IMR-90 (cell line): ENCODE results near the gene MCF2L2. TPM values are rescaled to one million over a fixed set of nuclear protein-coding genes. Genes with fewer than 3 reads are reported as not detected.

ENCODE experiments used
- ATAC-seq: fragments of 200-7000 bp; cut with Tn5 transposase; 2 replicates; pipeline ENCODE4 v1.9.1; 2020; ENCODE audit warnings: low read depth, mild to moderate bottlenecking, moderate library complexity
- BruUV-seq: library from RNA; stranded (reverse); fragments of 400-500 nt; replicated peaks from 2 replicates; lab custom pipeline; 2021; lab: Mats Ljungman, UMichigan
- CTCF ChIA-PET: fragments of 300-600 bp; formaldehyde crosslinking; extraction: SDS; loops from one replicate; lab custom pipeline; 2021; ENCODE audit warnings: antibody characterized with exemption; lab: Yijun Ruan, JAX
- POLR2A ChIA-PET: fragments of 300-600 bp; sonication (Branson Sonifier 250); formaldehyde crosslinking; loops from one replicate; lab custom pipeline; 2022; ENCODE audit warnings: antibody characterized with exemption; ENCODE audit not compliant: unreplicated experiment; lab: Charles Lee
- DNase-seq: peaks from one replicate; pipeline ENCODE4 v3.0.0; 2013
- H2AFZ ChIP-seq: replicated peaks from 2 replicates; pipeline ENCODE3; 2013; ENCODE audit warnings: low read length, mild to moderate bottlenecking; ENCODE audit not compliant: poor library complexity
- H2AK5ac ChIP-seq: 2 replicates; pipeline ENCODE4 v1.6.1; 2013; ENCODE audit warnings: low read depth, low read length, inconsistent platforms
- H2AK9ac ChIP-seq: replicated peaks from 2 replicates; pipeline ENCODE3; 2013; ENCODE audit warnings: mild to moderate bottlenecking, low read depth, low read length, moderate library complexity; ENCODE audit not compliant: poor library complexity
- H2BK120ac ChIP-seq: 2 replicates; pipeline ENCODE4 v1.6.1; 2013; ENCODE audit warnings: low read depth, low read length, inconsistent platforms
- H2BK15ac ChIP-seq: 3 replicates; pipeline ENCODE4 v1.6.1; 2013; ENCODE audit warnings: low read depth, low read length, inconsistent platforms
- H2BK20ac ChIP-seq: 2 replicates; pipeline ENCODE4 v1.6.1; 2013; ENCODE audit warnings: low read depth, mild to moderate bottlenecking, inconsistent platforms, low read length, moderate library complexity
- H2BK5ac ChIP-seq: 2 replicates; pipeline ENCODE4 v1.6.1; 2013; ENCODE audit warnings: mild to moderate bottlenecking, low read depth, low read length, inconsistent platforms; ENCODE audit not compliant: poor library complexity, severe bottlenecking
- H3K14ac ChIP-seq: replicated peaks from 2 replicates; pipeline ENCODE4 v1.6.1; 2013; ENCODE audit warnings: low read depth, low read length, inconsistent platforms
- H3K18ac ChIP-seq: 2 replicates; pipeline ENCODE4 v1.6.1; 2013; ENCODE audit warnings: low read depth, low read length, control low read depth
- H3K23ac ChIP-seq: 2 replicates; pipeline ENCODE4 v1.6.1; 2013; ENCODE audit warnings: low read depth, low read length, inconsistent platforms
- H3K27ac ChIP-seq: 2 replicates; pipeline ENCODE4 v1.5.1; 2013; ENCODE audit warnings: mild to moderate bottlenecking, control low read depth, low read length; ENCODE audit not compliant: insufficient read depth
- H3K27me3 ChIP-seq: 2 replicates; pipeline ENCODE4 v1.6.1; 2013; ENCODE audit warnings: low read length; ENCODE audit not compliant: control insufficient read depth, insufficient read depth
- H3K36me3 ChIP-seq: 2 replicates; pipeline ENCODE4 v1.6.1; 2013; ENCODE audit warnings: low read length, mixed read lengths; ENCODE audit not compliant: control insufficient read depth, insufficient read depth
- H3K4ac ChIP-seq: 2 replicates; pipeline ENCODE4 v1.6.1; 2013; ENCODE audit warnings: low read depth, low read length, inconsistent platforms
- H3K4me1 ChIP-seq: 2 replicates; pipeline ENCODE4 v1.6.1; 2013; ENCODE audit warnings: low read length, mixed read lengths; ENCODE audit not compliant: control insufficient read depth, insufficient read depth
- H3K4me2 ChIP-seq: 2 replicates; pipeline ENCODE4 v1.6.1; 2013; ENCODE audit warnings: low read depth, mild to moderate bottlenecking, control low read depth, low read length, moderate library complexity
- H3K4me3 ChIP-seq: 2 replicates; pipeline ENCODE4 v1.5.1; 2013; ENCODE audit warnings: low read depth, mild to moderate bottlenecking, control low read depth, low read length, moderate library complexity; ENCODE audit not compliant: insufficient read depth
- H3K56ac ChIP-seq: 2 replicates; pipeline ENCODE4 v1.6.1; 2013; ENCODE audit warnings: low read length, inconsistent platforms; ENCODE audit not compliant: insufficient read depth; ENCODE audit errors: extremely low read depth
- H3K79me1 ChIP-seq, 2 experiments: 2 replicates each; pipeline ENCODE4 v1.6.1; 2013; ENCODE audit warnings: low read length in 2 of 2, inconsistent platforms in 1 of 2, low read depth in 1 of 2
- H3K9ac ChIP-seq: 2 replicates; pipeline ENCODE4 v1.6.1; 2013; ENCODE audit warnings: low read depth, low read length, control low read depth
- H3K9me1 ChIP-seq: 2 replicates; pipeline ENCODE4 v1.6.1; 2013; ENCODE audit warnings: low read length, inconsistent platforms; ENCODE audit not compliant: insufficient read depth
- H3K9me3 ChIP-seq: 2 replicates; pipeline ENCODE4 v1.6.1; 2013; ENCODE audit warnings: low read length; ENCODE audit not compliant: control insufficient read depth, insufficient read depth
- H4K20me1 ChIP-seq: 2 replicates; pipeline ENCODE4 v1.6.1; 2013; ENCODE audit warnings: low read length, inconsistent platforms; ENCODE audit not compliant: insufficient read depth
- H4K5ac ChIP-seq: 2 replicates; pipeline ENCODE4 v1.6.1; 2013; ENCODE audit warnings: mild to moderate bottlenecking, low read depth, low read length, control low read depth
- H4K8ac ChIP-seq, 2 experiments: 2 replicates each; pipeline ENCODE4 v1.6.1; 2013; ENCODE audit warnings: low read depth in 2 of 2, low read length in 2 of 2, control low read depth in 1 of 2, inconsistent platforms in 1 of 2
- H4K91ac ChIP-seq: 2 replicates; pipeline ENCODE4 v1.6.1; 2013; ENCODE audit warnings: low read depth, low read length, inconsistent platforms; ENCODE audit not compliant: insufficient read depth
- BHLHE40 ChIP-seq: fragments of 150-350 bp; IDR thresholded peaks from 2 replicates; pipeline ENCODE4 v1.6.1; 2016; ENCODE audit warnings: mild to moderate bottlenecking, low read depth, low read length
- CEBPB ChIP-seq: IDR thresholded peaks from 2 replicates; pipeline ENCODE4 v1.6.1; 2012; ENCODE audit warnings: low read depth, low read length, improper control_type of control experiment
- CHD1 ChIP-seq: IDR thresholded peaks from 2 replicates; pipeline ENCODE4 v1.6.1; 2012; ENCODE audit warnings: low read depth, low read length, improper control_type of control experiment
- CTCF ChIP-seq: conservative IDR thresholded peaks from 2 replicates; pipeline ENCODE4 v1.5.1; 2012; ENCODE audit warnings: mild to moderate bottlenecking, low read depth, low read length, improper control_type of control experiment
- ELK1 ChIP-seq: fragments of 150-350 bp; IDR thresholded peaks from 2 replicates; pipeline ENCODE4 v1.6.1; 2016; ENCODE audit warnings: low read depth, mild to moderate bottlenecking, low read length, moderate library complexity, borderline replicate concordance
- MAFK ChIP-seq: IDR thresholded peaks from 2 replicates; pipeline ENCODE4 v1.6.1; 2012; ENCODE audit warnings: low read depth, low read length, improper control_type of control experiment
- NFE2L2 ChIP-seq: fragments of 150-350 bp; IDR thresholded peaks from 2 replicates; pipeline ENCODE4 v1.6.1; 2016; ENCODE audit warnings: low read depth, mild to moderate bottlenecking, low read length
- RAD21 ChIP-seq: IDR thresholded peaks from 2 replicates; pipeline ENCODE4 v1.6.1; 2012; ENCODE audit warnings: low read length, improper control_type of control experiment
- RCOR1 ChIP-seq: IDR thresholded peaks from 2 replicates; pipeline ENCODE4 v1.6.1; 2012; ENCODE audit warnings: mild to moderate bottlenecking, low read length, improper control_type of control experiment; ENCODE audit not compliant: insufficient replicate concordance
- RFX5 ChIP-seq: IDR thresholded peaks from 2 replicates; pipeline ENCODE4 v1.8.0; 2012; ENCODE audit warnings: low read depth, mild to moderate bottlenecking, low read length, moderate library complexity
- SMC3 ChIP-seq: fragments of 150-350 bp; IDR thresholded peaks from 2 replicates; pipeline ENCODE4 v1.6.1; 2016; ENCODE audit warnings: low read depth, mild to moderate bottlenecking, antibody characterized with exemption, low read length, moderate library complexity
- WGBS, 2 experiments: methylation state at CpG; one replicate each; pipeline versions ENCODE4 v1.1.5 to v1.1.7; 2013; ENCODE audit warnings: missing lambda C conversion rate in 2 of 2; ENCODE audit not compliant: insufficient read length in 1 of 2; ENCODE audit errors: extremely low coverage in 2 of 2; 5-methylcytosine and 5-hydroxymethylcytosine counted together
- dilution Hi-C: fragments of 300-500 bp; cut with HindIII; formaldehyde crosslinking; loops from one replicate; pipeline ENCODE4 v1.14.3; 2018; ENCODE audit warnings: low sequenced_read_pairs; ENCODE audit not compliant: unreplicated experiment
- in situ Hi-C: fragments of 300-500 bp; cut with MboI; formaldehyde crosslinking; loops from 3 replicates; pipeline ENCODE4 v1.14.3; 2019; ENCODE audit warnings: low sequenced_read_pairs, inconsistent platforms, mixed read lengths
- intact Hi-C: fragments of 100-400 bp; cut with micrococcal nuclease; formaldehyde crosslinking; loops from 2 replicates; pipeline ENCODE4 v1.10.0; 2022
- polyA plus RNA-seq, 3 experiments: library from polyadenylated mRNA; depleted of rRNA; stranded (reverse); fragments of >200 nt; gene quantifications; 2 replicates each; pipeline ENCODE4 v1.2.3, GENCODE V29; 2012; ENCODE audit warnings: low replicate concordance in 1 of 3
- total RNA-seq: library from RNA; depleted of rRNA; stranded (reverse); fragments of >200 nt; gene quantifications from 2 replicates; pipeline ENCODE4 v1.2.3, GENCODE V29; 2012
- TF ChIP-seq, protein P1 (sequence below): fragments of 150-350 bp; IDR thresholded peaks from 2 replicates; pipeline ENCODE4 v1.6.1; 2017; ENCODE audit warnings: mild to moderate bottlenecking, antibody characterized with exemption, low read length, low read depth

MCF2L2 gene
- total and polyA plus RNA-seq, 2 of the 4 experiments (the other 2 are of a cell fraction): under 0.01 TPM; not detected in 1

DNA sequence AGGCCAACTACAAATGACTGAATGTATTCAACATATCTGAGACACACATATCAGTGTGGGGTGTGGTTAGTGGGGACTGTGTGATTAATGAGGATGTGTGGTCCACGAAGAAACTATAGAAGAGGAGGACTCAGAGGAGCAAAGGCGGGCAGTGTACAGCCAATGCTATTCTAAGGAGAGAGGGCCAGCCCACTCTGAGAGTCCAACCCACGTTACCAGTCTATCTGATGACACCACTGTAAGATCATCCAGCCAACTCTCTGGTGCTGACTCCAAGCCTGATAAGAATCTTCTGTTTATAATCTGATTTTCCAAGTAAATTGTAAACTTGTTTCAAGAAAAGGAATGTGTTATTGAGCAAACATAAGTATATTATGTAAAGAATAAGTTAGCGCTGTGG is 47.2 kb downstream of the MCF2L2 start:
- BruUV-seq: no TSS peak
- Histone ChIP-seq H3K79me1 (no peaks in the 10 kb centered on the region), H2AK9ac (no peak overlapping the region), H3K4me2 (no peak overlapping the region), H2BK15ac (no peak overlapping the region), H3K14ac (no peak overlapping the region), H3K9ac (no peak overlapping the region), H4K8ac (no peak overlapping the region), H2BK20ac (no peak overlapping the region), H2AFZ (no peak overlapping the region), H3K36me3 (no peaks in the 10 kb centered on the region), H3K18ac (no peak overlapping the region), H2AK5ac (no peak overlapping the region), H3K4me1 (no peaks in the 10 kb centered on the region), H3K4me3 (no peak overlapping the region), H3K4ac (no peak overlapping the region), H3K27ac (no peak overlapping the region), H4K5ac (no peak overlapping the region), H2BK5ac (no peak overlapping the region), H3K23ac (no peak overlapping the region), H3K9me3 (no peaks in the 10 kb centered on the region), H4K91ac (no peak overlapping the region), H3K9me1 (no peaks in the 10 kb centered on the region), H3K56ac (no peak overlapping the region), H3K27me3 (peaks cover 14% of the 10 kb centered on the region), H4K20me1 (no peaks in the 10 kb centered on the region), H2BK120ac (no peak overlapping the region)
- DNase-seq (peak; percentile 66), ATAC-seq (peak; percentile 68)
- TF ChIP-seq, protein P1, sequence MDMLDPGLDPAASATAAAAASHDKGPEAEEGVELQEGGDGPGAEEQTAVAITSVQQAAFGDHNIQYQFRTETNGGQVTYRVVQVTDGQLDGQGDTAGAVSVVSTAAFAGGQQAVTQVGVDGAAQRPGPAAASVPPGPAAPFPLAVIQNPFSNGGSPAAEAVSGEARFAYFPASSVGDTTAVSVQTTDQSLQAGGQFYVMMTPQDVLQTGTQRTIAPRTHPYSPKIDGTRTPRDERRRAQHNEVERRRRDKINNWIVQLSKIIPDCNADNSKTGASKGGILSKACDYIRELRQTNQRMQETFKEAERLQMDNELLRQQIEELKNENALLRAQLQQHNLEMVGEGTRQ: no peak
- TF ChIP-seq NFE2L2 (no peak), CHD1 (no peak), CEBPB (no peak), RCOR1 (no peak), RFX5 (no peak), BHLHE40 (no peak), MAFK (no peak), SMC3 (no peak), RAD21 (no peak), CTCF (no peak), ELK1 (no peak)
- intact Hi-C loops (loop anchor here (5.0 kb wide), 1 partner anchor 129 kb away; the partner anchor contains the start of gene B3GNT5), in situ Hi-C loops (loop anchor here (5.0 to 25.0 kb wide), 3 partner anchors 199 to 669 kb away; no protein-coding TSS in a partner anchor), dilution Hi-C loops (no loop called here)
- no CpG with 5 or more reads among the region's 4 CpGs for WGBS, 2 experiments
- CTCF ChIA-PET: interaction anchor here (1.3 to 5.1 kb wide), 3 partner anchors 66 to 258 kb away, joined by 5 to 62 read pairs (median 18); no protein-coding TSS in a partner anchor
- POLR2A ChIA-PET: no interaction called here
